ENCODE results near the gene C2orf72.

- TF ChIP-seq SP1 (IDR thresholded peaks at IDR 0.05; ENCODE audit: low read depth, low read length) = no peak
- TF ChIP-seq SMC3 (IDR thresholded peaks at IDR 0.05; ENCODE audit: borderline replicate concordance, low read length) = no peak
These were observed 29.8 kb upstream of the C2orf72 start for GRCh38 chr2:231007286-231008098.

Data from GM12878 (cell line).